SK-N-SH treated with all-trans-retinoic acid at 6 μM for 48 hours (cell line): ENCODE measurements around the gene IQCF6.

Experiments
- GLIS3 ChIP-seq: fragments of 250-450 bp; sonication (Bioruptor Pico); IDR thresholded peaks from 2 replicates; pipeline ENCODE4 v1.5.0; 2020; ENCODE audit warnings: mild to moderate bottlenecking, moderate library complexity
- RARB ChIP-seq: fragments of 250-450 bp; sonication (Bioruptor Pico); IDR thresholded peaks from 2 replicates; pipeline ENCODE4 v1.8.0; 2021; ENCODE audit warnings: mild to moderate bottlenecking, moderate library complexity
- TF ChIP-seq, protein P1 (sequence below): fragments of 250-450 bp; sonication (Bioruptor Pico); IDR thresholded peaks from 2 replicates; pipeline ENCODE4 v1.8.0; 2020; ENCODE audit warnings: mild to moderate bottlenecking, moderate library complexity, borderline replicate concordance

DNA sequence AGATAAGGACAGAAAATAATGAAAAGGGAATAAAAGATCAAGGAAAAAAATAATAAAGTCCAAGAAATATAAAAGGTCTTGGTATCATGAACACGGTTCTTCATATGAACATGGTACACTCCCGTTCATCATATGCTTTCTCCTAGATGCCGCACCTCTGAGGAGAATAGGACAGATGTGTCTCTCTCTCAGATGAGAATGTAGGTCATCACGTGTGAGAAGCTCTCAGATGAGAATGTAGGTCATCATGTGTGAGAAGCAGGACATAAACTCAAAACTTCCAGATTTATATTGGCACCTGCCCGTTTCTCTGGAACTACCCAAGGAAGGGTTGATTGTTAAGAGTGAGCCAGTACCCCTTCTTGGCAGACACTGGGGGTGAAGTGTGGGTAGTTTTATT lies 29.9 kb upstream of the IQCF6 start:
- TF ChIP-seq GLIS3 (no peak), RARB (CRISPR knock-in tag) (no peak)
- TF ChIP-seq, protein P1, sequence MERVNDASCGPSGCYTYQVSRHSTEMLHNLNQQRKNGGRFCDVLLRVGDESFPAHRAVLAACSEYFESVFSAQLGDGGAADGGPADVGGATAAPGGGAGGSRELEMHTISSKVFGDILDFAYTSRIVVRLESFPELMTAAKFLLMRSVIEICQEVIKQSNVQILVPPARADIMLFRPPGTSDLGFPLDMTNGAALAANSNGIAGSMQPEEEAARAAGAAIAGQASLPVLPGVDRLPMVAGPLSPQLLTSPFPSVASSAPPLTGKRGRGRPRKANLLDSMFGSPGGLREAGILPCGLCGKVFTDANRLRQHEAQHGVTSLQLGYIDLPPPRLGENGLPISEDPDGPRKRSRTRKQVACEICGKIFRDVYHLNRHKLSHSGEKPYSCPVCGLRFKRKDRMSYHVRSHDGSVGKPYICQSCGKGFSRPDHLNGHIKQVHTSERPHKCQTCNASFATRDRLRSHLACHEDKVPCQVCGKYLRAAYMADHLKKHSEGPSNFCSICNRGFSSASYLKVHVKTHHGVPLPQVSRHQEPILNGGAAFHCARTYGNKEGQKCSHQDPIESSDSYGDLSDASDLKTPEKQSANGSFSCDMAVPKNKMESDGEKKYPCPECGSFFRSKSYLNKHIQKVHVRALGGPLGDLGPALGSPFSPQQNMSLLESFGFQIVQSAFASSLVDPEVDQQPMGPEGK (CRISPR knock-in tag), result no peak
